CD4-positive, alpha-beta T cell (primary cell): Measurements from ENCODE around the gene DNAH1. TPM values are rescaled to one million over a fixed set of nuclear protein-coding genes. Genes with fewer than 3 reads are reported as not detected.

Experiments used
- ATAC-seq: fragments of 200-7000 bp; cut with Tn5 transposase; one replicate; pipeline ENCODE4 v1.10.0; 2022; ENCODE audit warnings: mild to moderate bottlenecking; ENCODE audit not compliant: poor library complexity
- CTCF ChIA-PET: fragments of 350-600 bp; sonication (Branson Sonifier 250); formaldehyde crosslinking; loops from one replicate; lab custom pipeline; 2021; ENCODE audit warnings: antibody characterized with exemption, inconsistent platforms; lab: Charles Lee
- POLR2A ChIA-PET: fragments of 350-600 bp; sonication (Branson Sonifier 250); formaldehyde crosslinking; loops from one replicate; lab custom pipeline; 2021; ENCODE audit warnings: antibody characterized with exemption, inconsistent platforms; lab: Charles Lee
- DNase-seq, 14 experiments: peaks; one replicate each; pipeline ENCODE4 v3.0.0-alpha.2; 2013 to 2020; ENCODE audit warnings: mixed read lengths in 2 of 14
- H3K27ac ChIP-seq, 2 donors: one replicate each; pipeline versions ENCODE4 v1.5.1 to v1.7.0; 2013; ENCODE audit warnings: low read length in 2 of 2, low read depth in 1 of 2, mild to moderate bottlenecking in 1 of 2
- H3K27me3 ChIP-seq, 2 experiments: 1 replicate in 1 of 2; 2 replicates in 1 of 2; pipeline versions ENCODE4 v1.6.1 to v1.7.0; 2013; ENCODE audit warnings: low read length in 2 of 2, control low read depth in 1 of 2, mild to moderate bottlenecking in 1 of 2, moderate library complexity in 1 of 2; ENCODE audit not compliant: insufficient read depth in 2 of 2, control insufficient read depth in 1 of 2
- H3K36me3 ChIP-seq: one replicate; pipeline ENCODE4 v1.6.1; 2013; ENCODE audit warnings: low read length, control low read depth; ENCODE audit not compliant: insufficient read depth
- H3K4me1 ChIP-seq: one replicate; pipeline ENCODE4 v1.6.1; 2013; ENCODE audit warnings: low read length, control low read depth; ENCODE audit not compliant: insufficient read depth
- H3K4me3 ChIP-seq: one replicate; pipeline ENCODE4 v1.5.1; 2013; ENCODE audit warnings: mild to moderate bottlenecking, low read length, moderate library complexity
- H3K9me3 ChIP-seq, 2 experiments: 1 replicate in 1 of 2; 2 replicates in 1 of 2; pipeline versions ENCODE4 v1.6.1 to v1.7.0; 2013; ENCODE audit warnings: low read length in 2 of 2, mild to moderate bottlenecking in 2 of 2, control low read depth in 1 of 2, moderate library complexity in 1 of 2; ENCODE audit not compliant: control insufficient read depth in 1 of 2, insufficient read depth in 1 of 2
- H3K27ac Mint-ChIP-seq: one replicate; pipeline ENCODE4 v1.8.0; 2020; ENCODE audit warnings: mixed read lengths
- H3K27me3 Mint-ChIP-seq: one replicate; pipeline ENCODE4 v1.8.0; 2021; ENCODE audit warnings: mixed read lengths
- H3K36me3 Mint-ChIP-seq: one replicate; pipeline ENCODE4 v1.8.0; 2021; ENCODE audit warnings: low read depth, mixed read lengths
- H3K4me1 Mint-ChIP-seq: one replicate; pipeline ENCODE4 v1.8.0; 2021; ENCODE audit warnings: low read depth, mixed read lengths
- H3K4me3 Mint-ChIP-seq: one replicate; pipeline ENCODE4 v1.8.0; 2020; ENCODE audit warnings: mild to moderate bottlenecking, mixed read lengths
- H3K9me3 Mint-ChIP-seq: one replicate; pipeline ENCODE4 v1.8.0; 2020; ENCODE audit warnings: mixed read lengths
- intact Hi-C, 2 experiments: fragments of 100-400 bp; cut with DNase I in 1 of 2; cut with micrococcal nuclease in 1 of 2; formaldehyde crosslinking; loops; one replicate each; pipeline versions ENCODE4 v1.15.1 to v1.9.0; 2023 to 2025; cut with DNase I, micrococcal nuclease
- total RNA-seq, 174 experiments: library from RNA in 2 of 174; stranded (reverse) in 2 of 174; gene quantifications; one replicate each; pipeline ENCODE4 v1.2.3 and lab custom pipeline; 2021 to 2026
- TF ChIP-seq, protein P1 (sequence below): fragments of 200-600 bp; IDR thresholded peaks from one replicate; pipeline ENCODE4 v1.8.0; 2022; ENCODE audit warnings: antibody characterized with exemption, mild to moderate bottlenecking

Gene DNAH1
- total RNA-seq, 2 experiments from 2014 or later = 49.7 to 50.7 TPM

- Mint-ChIP-seq H3K9me3 (no peaks in the 10 kb centered on the region), H3K4me1 (peaks cover 22% of the 10 kb centered on the region), H3K27me3 (no peaks in the 10 kb centered on the region), H3K4me3 (no peak overlapping the region), H3K27ac (no peak overlapping the region), H3K36me3 (no peaks in the 10 kb centered on the region)
- H3K27me3 ChIP-seq = no peaks in the 10 kb centered on the region
- H3K4me1 ChIP-seq = peaks cover 16% of the 10 kb centered on the region
- TF ChIP-seq, protein P1, sequence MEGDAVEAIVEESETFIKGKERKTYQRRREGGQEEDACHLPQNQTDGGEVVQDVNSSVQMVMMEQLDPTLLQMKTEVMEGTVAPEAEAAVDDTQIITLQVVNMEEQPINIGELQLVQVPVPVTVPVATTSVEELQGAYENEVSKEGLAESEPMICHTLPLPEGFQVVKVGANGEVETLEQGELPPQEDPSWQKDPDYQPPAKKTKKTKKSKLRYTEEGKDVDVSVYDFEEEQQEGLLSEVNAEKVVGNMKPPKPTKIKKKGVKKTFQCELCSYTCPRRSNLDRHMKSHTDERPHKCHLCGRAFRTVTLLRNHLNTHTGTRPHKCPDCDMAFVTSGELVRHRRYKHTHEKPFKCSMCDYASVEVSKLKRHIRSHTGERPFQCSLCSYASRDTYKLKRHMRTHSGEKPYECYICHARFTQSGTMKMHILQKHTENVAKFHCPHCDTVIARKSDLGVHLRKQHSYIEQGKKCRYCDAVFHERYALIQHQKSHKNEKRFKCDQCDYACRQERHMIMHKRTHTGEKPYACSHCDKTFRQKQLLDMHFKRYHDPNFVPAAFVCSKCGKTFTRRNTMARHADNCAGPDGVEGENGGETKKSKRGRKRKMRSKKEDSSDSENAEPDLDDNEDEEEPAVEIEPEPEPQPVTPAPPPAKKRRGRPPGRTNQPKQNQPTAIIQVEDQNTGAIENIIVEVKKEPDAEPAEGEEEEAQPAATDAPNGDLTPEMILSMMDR = no peak
- intact Hi-C loops = no loop called here
- ATAC-seq = no peak
- DNase-seq = no peak
- peaks cover 14% of the 10 kb centered on the region for H3K36me3 ChIP-seq
- no peak overlapping the region for H3K27ac ChIP-seq
- no peaks in the 10 kb centered on the region for H3K9me3 ChIP-seq
- POLR2A ChIA-PET = interaction anchor here (0.6 kb wide), 1 partner anchor 39 kb away, joined by 3 read pairs; no protein-coding TSS in a partner anchor
- CTCF ChIA-PET = interaction anchor here (0.5 kb wide), 1 partner anchor 580 kb away, joined by 3 read pairs; no protein-coding TSS in a partner anchor
- no peak overlapping the region for H3K4me3 ChIP-seq
Measured at GRCh38 chr3:52319921-52320595, 3.9 kb downstream of the DNAH1 start.

DNA sequence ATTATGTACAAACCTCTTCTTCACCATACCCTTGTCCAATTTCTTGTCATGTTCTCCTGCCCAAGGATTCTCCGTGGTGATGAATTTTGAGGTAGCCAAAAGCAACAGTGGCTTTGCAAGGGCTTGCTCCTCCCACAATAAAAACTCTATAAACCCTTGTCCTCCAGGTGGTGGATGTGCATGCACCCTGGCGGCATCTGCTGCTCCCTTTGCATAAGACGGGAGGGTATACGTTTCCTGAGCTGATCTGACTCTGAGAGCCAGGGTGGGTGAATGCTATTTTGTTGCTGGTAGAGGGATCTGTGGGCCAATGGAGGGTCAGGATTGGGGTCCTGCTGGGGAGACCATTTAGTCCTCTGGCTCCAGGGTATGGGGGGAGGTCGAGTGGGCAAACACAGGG lies 5.4 kb downstream of the DNAH1 start:
- POLR2A ChIA-PET = no interaction called here
- peaks cover 16% of the 10 kb centered on the region for H3K4me1 ChIP-seq
- H3K27me3 ChIP-seq = no peaks in the 10 kb centered on the region
- DNase-seq (no peak), ATAC-seq (no peak)
- H3K27ac ChIP-seq = no peak overlapping the region
- Mint-ChIP-seq H3K9me3 (no peaks in the 10 kb centered on the region), H3K27ac (no peak overlapping the region), H3K4me1 (peaks cover 19% of the 10 kb centered on the region), H3K27me3 (no peaks in the 10 kb centered on the region), H3K36me3 (no peaks in the 10 kb centered on the region), H3K4me3 (no peak overlapping the region)
- intact Hi-C loops = no loop called here
- peaks cover 12% of the 10 kb centered on the region for H3K36me3 ChIP-seq
- no peak overlapping the region for H3K4me3 ChIP-seq
- TF ChIP-seq, protein P1 = no peak
- CTCF ChIA-PET = no interaction called here
- H3K9me3 ChIP-seq = no peaks in the 10 kb centered on the region

- Histone ChIP-seq H3K4me1 (peaks cover 12% of the 10 kb centered on the region), H3K36me3 (peaks cover 9% of the 10 kb centered on the region), H3K9me3 (no peaks in the 10 kb centered on the region), H3K27me3 (no peaks in the 10 kb centered on the region), H3K27ac (no peak overlapping the region), H3K4me3 (no peak overlapping the region)
- TF ChIP-seq, protein P1 = no peak
- ATAC-seq (no peak), DNase-seq (no peak)
- ChIA-PET CTCF (no interaction called here), POLR2A (no interaction called here)
- no peak overlapping the region for H3K27ac Mint-ChIP-seq
- no peak overlapping the region for H3K4me3 Mint-ChIP-seq
- H3K27me3 Mint-ChIP-seq = no peaks in the 10 kb centered on the region
- no peaks in the 10 kb centered on the region for H3K9me3 Mint-ChIP-seq
- H3K4me1 Mint-ChIP-seq = peaks cover 10% of the 10 kb centered on the region
- H3K36me3 Mint-ChIP-seq = no peaks in the 10 kb centered on the region
- intact Hi-C loops = no loop called here
Measured at GRCh38 chr3:52322466-52322865, 6.3 kb downstream of the DNAH1 start.
